Measurements from ENCODE around the gene AP3B2. TPM values are rescaled to one million over a fixed set of nuclear protein-coding genes. Genes with fewer than 3 reads are reported as not detected.

AP3B2 gene, protein sequence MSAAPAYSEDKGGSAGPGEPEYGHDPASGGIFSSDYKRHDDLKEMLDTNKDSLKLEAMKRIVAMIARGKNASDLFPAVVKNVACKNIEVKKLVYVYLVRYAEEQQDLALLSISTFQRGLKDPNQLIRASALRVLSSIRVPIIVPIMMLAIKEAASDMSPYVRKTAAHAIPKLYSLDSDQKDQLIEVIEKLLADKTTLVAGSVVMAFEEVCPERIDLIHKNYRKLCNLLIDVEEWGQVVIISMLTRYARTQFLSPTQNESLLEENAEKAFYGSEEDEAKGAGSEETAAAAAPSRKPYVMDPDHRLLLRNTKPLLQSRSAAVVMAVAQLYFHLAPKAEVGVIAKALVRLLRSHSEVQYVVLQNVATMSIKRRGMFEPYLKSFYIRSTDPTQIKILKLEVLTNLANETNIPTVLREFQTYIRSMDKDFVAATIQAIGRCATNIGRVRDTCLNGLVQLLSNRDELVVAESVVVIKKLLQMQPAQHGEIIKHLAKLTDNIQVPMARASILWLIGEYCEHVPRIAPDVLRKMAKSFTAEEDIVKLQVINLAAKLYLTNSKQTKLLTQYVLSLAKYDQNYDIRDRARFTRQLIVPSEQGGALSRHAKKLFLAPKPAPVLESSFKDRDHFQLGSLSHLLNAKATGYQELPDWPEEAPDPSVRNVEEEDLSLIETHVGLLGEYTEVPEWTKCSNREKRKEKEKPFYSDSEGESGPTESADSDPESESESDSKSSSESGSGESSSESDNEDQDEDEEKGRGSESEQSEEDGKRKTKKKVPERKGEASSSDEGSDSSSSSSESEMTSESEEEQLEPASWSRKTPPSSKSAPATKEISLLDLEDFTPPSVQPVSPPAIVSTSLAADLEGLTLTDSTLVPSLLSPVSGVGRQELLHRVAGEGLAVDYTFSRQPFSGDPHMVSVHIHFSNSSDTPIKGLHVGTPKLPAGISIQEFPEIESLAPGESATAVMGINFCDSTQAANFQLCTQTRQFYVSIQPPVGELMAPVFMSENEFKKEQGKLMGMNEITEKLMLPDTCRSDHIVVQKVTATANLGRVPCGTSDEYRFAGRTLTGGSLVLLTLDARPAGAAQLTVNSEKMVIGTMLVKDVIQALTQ
- total RNA-seq: 65.0 TPM

DNA sequence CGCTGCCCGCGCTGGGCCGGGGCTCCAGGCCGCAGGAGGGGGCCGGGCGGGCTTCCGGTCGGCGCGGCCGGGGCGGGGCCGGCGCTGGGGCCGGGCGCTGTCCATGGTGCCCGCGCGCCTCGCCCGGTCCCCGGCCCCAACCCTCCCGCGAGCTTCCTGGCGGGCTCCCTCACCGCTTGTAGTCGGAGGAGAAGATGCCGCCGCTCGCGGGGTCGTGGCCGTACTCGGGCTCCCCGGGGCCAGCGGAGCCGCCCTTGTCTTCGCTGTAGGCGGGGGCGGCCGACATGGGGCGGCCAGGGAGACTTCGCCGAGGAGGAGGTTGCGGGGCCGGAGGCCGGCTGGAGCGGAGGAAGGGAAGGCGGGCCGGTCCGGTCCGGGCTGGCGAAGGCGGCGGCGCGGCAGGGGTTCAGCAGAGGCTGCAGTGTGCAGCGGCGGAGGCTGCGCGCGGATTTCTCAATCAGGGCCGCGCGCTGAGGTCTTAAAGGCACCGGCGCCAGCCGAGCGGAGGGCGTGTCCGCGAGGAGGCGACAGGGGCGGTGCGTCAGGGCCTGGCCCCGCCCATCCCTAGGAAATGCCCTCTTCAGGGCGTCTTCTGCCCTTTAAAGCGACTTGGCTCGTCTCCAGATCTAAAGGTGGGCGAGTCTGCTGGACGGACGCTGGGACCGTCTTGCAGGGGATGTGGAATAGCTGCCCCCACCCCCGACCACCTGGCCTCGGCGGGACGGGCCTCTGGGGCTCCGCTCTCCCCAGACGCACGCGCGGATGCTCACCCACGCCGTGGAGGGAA is at the start of gene AP3B2:
Gene AP3B2 (minus strand): TSS at position 455 of the 787 bp plus-strand sequence. CDS start 169 bp downstream, at position 286.

GRCh38 chr15:82647045-82647834 is 62.4 kb downstream of the AP3B2 start, which contains the start of gene CPEB1:
CPEB1 (minus strand) TSS chr15:82647363; CDS start chr15:82628459, 18,904 bp downstream.

Other genes starting within 250 kb of the AP3B2 start
- 1,366 TPM for gene RPS17, start 169.4 kb downstream of the AP3B2 start, total RNA-seq
- gene CPEB1, start 62.5 kb downstream of the AP3B2 start, total RNA-seq: 10.8 TPM
- gene FSD2, start 96.2 kb upstream of the AP3B2 start, total RNA-seq: not detected
- 4.8 TPM for gene WHAMM, start 99.8 kb upstream of the AP3B2 start, total RNA-seq
- gene HOMER2, start 242.8 kb upstream of the AP3B2 start, total RNA-seq: 86.0 TPM